OCI-M2 (cell line): Measurements from ENCODE around the gene PDE2A.
A peak's percentile ranks its signal among the peaks of the same experiment; 100 is the strongest.

ENCODE experiments used
- DNase-seq: peaks from one replicate; lab custom pipeline; 2025; ENCODE audit not compliant: unreplicated experiment; lab: John Stamatoyannopoulos, UW

Gene PDE2A

DNA sequence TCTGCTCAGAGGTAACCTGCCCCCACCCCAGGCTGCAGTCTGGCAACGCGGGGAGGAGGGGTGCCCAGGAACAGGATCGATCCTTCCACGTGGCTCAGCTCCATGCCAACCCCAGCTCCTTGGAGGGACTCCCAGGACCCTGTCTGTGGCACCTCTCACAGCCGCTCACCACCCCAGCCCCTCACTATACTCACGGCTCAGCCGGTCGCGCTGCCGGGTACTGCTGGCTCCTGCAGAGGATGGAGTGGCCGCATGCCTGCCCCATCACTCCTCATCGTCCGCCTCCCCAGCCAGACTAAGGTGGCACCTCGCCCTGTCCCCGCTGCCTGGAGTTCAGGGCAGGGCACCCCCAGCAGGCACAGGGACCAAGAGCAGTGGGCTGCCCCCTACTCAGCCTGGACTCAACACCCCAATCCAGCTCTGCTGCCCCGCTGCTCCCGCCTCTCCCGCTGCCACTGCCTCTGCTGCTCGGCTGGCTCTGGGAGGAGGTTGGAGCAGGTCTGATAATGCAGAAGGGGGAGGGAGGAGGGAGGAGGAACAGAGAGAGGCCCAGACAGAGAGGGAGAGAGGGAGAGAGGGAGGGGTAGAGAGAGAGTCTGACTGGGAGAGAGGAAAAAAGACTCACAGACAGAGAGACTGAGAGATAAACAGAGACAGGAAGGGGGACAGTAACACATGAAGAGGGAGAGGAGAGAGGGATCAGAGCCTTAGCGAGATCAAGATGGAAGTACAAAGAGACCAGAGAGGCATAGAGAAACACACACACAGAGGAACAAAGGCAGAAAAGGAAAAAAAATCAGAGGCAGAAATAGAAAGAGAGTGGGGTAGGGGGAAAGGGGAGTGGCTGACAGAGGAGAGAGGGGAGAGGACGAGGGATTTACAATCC is at the start of gene PDE2A:
Gene PDE2A, minus strand, starts transcription at position 480 of the 886 bp plus-strand sequence. Its CDS starts 215 bp downstream, at position 265.
- no peak for DNase-seq

DNA sequence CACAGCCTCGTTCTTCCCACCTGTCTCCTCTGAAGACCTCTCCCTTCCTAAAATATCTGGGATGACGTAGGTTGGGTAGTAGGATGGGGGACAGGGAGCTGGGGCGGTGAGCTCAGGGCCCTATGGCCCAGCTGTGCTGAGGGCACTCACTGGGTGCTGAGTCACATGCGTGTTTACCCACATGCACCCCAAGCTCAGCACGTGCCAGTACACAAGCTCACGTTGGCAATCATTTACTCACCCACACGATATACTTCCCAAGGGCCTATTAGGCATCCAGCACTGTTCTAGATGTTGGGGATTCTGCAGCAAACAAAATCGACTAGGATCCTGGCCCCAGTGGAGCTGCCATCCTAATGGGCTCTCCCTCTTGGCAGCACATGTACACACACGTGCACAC is 49.3 kb upstream of the PDE2A start:
- no peak for DNase-seq

DNA sequence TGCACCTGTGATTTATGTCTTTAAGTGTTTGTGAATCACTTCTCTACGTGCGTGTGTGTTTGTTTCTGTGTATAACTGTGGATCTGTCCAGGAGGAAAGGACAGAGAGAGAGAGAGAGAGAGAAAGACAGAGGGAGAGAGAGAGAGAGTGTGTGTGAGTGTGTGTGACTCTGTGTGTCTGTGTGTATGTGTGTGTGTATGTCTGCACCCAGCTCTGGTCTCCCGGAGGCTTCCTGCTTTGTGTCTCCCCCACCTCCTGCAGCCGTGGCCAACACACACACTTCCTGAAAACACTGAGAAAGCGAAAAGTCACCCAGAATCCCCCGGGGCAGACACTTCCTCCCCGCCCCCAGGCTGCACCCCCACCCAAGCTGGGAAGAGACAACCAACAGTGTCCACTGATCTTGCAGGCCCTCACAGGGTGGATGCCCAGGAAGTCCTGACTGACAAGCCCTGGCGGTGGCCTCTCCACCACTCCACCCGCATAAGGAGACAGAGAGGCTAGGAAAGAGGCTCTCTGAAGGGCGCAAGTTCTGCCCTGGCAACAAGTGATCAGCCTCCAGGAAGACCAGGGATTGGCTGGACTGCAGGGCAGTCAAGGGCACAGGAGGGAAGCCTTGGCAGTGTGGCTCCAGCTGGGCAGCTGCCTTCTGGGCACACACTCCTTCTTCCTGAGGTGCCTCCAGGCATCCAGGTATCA is 48.0 kb upstream of the PDE2A start:
- DNase-seq: peak; percentile 63

DNA sequence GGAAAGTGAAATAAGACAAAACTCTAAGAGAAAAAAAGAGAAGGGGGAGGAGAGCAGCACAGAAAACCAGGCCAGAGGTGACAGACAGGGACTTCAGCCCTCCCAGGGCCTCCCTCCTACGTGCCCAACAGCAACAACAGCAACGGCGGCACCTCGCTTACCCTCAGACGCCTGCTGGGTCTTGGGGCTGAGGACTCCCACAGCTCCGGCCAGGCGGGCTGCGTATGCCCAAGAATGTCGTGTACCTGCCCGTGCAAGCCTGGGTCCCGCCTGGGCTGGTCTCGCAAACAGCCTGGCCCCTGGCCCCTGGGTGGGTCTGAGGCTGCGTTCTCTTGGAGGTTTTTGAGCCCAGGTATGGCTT is 47.4 kb upstream of the PDE2A start:
- no peak for DNase-seq

DNA sequence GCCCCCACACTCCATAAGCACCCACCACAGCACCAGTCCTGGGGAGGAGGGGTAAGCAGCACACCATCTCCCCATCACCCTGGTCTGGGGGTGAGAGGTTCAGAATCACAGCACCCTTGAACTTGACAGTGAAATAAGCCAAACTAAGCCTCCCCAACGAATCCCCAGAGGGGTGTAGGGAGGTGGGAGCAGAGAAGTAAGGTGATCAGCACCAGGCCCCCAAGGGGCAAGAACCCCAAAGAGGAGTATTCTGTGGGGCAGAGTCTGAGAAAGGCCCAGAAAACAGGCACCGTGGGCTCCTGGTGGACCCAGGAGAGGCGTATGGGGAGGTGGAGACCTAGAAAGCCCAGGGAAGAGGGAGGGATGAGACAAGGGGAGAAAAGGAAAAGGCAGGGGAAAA is 47.1 kb upstream of the PDE2A start:
- no peak for DNase-seq

DNA sequence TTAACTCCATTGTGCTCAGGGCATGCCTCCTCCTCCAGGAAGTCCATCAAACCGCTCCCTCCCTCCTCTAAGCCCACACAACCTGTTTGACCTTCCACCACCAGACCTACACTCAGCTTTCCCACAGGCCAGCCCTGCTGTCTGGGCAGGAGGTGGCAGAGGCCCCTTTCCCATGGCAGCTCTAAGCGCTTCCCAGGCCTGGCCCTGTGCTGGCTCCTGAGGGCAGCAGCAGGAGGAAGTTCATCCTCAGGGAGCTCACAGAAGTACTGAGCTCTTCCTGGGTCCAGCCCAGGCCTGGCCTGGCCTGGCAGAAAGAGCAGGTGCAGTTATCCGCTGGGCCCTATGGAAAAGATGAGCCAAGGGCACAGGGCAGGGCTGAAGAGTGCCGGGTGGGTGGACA is 46.6 kb upstream of the PDE2A start:
- no peak for DNase-seq

DNA sequence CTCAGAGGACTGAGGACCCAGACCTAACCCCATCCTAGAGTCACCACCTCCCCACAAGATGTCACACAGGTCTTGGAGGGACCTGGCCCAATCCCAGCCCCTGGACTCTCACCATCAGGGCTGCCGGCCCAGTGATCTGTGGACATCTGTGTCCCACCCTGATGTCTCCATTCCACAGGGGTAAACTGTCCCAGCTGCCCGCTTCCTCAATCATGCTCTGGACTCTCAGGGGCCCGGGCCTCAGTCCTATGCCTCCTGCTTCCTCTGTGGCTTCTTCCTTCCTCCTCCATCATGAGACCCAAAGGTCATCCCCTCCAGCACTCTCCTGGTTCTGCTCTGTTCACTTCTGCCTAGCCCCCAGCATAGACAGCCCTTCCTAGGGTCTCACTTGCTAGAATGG is 45.8 kb upstream of the PDE2A start:
- no peak for DNase-seq

DNA sequence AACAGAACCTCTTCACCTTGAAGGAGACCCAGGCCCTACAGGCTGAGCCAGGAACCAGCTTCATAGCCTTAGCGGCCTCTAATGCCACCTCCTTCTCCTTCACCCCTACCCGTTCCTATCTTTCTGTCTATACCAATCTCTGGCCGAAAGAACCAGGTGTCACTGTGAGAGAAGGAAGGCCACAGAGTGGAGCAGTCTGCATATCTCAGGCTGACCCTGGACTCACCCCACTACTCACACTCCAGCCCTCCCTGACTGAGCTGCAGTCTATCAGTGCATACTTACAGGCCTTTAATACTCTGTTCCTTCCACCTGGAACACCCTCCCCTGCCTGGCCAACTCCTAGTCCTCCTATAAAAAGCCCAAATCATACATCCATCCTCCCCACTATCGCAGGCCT is 45.3 kb upstream of the PDE2A start:
- no peak for DNase-seq

DNA sequence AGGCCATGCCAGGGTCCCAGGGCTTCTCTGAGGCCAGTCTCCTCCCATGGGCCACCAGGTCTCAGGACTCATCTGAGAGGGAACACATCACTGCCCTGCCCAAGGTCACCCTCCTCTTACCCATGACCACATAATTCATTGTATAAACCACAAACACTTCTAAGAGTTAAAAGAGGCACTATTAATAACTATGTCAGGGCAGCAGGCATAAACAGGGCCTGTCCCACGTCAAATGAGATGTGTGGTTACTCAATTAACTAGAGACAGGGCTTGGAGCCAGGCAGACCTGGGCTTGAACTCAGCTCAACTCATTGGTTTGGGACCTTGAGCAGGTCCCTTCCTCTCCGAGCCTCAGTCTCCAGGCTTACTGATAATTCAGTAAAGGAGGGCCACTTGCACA is 44.9 kb upstream of the PDE2A start:
- no peak for DNase-seq

DNA sequence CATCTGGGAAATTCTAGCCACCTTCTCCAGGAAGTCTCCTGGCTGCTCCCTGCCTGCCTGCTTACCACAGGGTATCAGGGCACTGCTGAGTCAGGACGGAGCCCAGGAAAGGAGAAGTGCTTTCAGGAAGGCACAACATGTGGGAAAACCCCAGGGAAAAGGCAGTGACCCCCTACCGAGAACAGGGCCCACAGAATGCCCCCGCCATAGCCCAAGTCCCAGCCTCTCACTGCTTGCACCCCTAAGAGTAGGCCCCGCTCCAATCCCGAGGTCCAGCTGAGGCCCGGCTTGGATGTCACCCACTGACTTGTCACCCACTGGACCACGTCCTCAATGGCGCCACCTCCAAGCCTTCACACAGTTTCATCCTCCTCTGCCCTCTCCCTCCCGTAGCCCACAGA is 43.9 kb upstream of the PDE2A start:
- no peak for DNase-seq

DNA sequence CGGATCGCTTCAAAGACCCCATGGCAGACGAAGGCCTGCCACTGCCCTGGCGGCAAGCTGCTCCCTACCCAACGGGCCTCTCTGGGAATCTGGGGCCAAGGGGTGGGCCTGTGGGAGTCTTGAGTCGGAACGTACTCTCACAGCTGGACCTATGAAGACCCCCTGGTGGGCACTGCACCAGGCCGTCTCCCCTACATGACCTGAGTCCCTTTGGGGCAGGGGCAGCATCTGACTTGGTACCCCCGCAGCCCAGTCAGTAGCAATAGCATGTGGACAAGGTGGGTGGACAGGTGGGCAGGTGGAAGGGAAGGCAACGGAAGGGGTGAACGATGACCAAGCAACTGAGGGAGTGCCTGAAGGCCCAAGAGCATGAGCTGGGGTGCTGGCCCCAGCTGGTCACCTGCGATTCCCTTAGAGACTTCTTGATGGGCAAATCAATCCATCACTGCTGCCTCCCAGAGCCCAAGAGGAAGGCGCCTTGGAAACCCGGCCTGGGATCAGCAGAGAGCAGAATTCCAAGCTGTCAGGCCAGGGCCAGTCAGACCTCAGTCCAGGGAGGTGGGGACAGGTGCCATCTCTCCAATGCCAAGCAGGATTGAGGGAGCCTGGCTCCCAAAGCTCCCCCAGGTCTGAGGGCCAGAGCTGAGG is 42.7 kb upstream of the PDE2A start:
- no peak for DNase-seq

DNA sequence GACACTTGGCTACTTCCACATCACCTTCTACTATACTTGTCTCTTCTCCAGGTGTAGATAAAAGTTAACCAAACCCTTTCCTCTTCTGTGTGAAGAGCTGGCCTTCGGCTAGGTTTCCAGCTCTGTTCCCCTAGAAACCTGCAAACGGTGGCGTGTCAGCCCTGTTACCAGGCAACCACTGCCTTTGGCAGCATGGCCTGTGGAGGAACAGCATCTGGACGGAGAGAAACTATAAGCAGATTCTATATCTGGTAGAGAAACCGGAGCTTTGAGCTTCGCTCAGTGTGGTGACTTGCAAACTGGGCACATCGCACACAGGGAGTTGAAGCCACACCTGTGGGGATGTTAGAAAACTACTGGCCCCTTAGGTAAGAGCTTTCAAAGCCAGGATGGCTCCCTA is 42.1 kb upstream of the PDE2A start:
- DNase-seq: no peak

DNA sequence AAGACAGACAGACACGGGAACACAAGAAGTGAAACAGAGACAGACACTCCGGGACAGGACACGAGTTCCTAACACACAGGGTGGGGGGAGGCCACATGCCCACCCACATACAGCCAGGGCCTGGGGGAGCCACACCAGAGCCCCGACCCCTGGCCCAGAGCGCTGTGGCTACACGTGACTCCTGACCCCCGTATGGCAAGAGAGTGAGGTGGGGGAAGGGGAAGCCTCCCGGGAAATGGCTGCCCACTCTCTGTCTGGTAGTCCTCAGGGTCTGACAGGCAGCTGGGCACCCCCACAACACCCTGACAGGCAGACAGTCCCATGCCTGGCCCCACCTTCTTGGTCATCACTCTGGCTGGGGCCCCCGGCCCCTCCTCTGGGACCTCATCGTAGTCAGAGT is 38.6 kb upstream of the PDE2A start:
- DNase-seq: no peak

DNA sequence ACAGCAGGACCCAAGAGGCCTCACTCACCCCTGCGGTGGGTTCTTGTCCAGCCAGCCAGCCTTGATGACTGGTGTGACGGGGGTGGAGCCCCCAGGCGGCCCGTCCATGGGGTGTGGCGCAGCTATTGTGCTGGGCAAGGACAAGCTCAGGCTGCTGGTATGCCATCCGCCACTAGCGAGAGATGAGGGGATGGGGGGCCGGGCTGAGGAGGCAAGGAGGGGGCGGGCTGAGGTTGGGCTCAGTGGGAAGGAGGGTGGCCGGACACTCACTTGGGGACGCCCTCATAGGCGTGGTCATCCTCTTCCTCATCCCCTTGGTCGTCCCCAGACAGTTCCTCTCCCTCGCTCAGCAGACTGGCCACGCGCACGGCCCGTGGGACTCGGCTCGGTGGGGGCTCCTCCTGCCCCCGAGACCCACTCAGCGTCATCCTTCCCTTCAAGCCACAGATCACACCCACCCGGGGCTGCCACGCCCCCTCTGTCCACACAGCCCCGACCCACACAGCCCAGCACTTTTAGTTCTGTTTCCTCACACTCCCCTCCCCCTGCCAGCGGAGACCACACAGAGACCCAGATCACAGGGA is 38.0 kb upstream of the PDE2A start:
- DNase-seq: no peak

DNA sequence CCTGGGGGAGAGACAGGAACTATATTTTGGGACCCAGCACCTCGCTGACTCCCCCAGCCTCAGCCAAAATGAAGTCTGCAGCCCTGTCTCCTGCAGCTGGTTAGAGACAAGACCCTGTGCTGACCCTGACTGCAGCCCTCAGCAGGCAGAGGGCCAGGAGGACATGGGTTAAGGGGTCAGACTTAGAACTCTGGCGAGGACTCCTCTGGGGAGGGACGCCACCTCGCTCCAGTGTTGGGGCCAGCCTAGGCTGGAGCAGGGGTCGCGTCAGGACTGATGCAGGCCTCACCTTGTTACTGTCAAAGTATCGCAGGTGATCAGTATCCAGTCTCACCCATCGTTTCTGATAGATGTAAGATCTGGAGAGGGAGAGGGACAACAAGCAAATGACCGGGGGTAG is 36.9 kb upstream of the PDE2A start:
- no peak for DNase-seq

DNA sequence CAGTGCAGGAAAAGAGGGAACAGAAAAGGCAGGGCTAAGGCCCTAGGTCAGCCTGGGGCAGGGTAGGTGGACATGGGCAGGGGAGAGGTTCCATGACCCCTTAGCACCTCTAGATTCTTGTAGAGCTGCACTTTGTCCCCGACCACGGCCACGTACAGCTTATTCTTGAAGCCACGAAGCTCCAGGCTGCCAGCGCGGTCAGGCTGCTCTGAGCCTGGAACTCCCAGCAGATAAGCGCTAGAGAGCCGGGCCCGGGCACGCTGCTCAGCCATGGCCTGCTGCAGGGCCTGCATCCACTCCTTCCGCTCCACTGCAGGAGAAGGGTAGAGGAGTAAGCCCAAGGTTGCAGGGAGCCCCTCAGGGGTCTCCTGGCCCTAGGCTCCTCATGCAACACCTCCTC is 36.1 kb upstream of the PDE2A start:
- DNase-seq: no peak

DNA sequence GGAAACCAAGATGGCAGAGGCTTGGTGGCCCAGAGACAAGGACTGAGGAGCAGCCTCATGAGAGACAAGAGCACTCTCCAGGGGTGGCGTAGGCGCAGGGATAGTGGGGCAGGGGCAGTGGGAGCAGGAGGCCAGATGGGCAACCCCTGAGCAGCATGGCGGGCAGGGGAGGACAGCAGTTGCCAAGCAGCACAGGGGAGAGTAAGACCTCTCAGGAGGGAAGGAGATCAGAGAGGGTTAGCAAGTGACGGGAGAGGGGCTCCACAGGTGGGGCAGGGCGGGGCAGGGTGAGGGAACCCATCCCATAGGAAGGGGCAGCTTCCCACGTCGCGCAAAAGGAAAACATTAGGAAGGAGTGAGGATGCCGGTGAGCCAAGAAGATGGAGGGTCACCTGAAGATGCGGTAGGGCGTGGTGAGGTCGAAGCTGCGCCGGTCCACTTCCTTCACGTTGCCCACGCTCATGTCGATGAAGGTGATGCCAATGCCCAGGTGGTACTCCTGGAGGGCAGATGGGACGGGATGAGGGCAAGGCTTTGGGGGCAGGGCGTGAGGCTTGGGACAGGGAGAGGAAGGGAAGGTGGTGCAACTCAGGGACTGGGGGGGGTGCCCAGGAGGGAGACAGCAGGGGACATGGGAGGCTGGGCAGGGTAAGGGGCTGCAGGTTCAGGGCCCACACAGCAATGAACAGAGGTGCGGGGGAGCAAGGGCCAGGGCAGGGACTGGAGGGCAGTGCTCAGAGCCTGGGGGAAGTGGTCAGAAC is 35.4 kb upstream of the PDE2A start:
- no peak for DNase-seq

DNA sequence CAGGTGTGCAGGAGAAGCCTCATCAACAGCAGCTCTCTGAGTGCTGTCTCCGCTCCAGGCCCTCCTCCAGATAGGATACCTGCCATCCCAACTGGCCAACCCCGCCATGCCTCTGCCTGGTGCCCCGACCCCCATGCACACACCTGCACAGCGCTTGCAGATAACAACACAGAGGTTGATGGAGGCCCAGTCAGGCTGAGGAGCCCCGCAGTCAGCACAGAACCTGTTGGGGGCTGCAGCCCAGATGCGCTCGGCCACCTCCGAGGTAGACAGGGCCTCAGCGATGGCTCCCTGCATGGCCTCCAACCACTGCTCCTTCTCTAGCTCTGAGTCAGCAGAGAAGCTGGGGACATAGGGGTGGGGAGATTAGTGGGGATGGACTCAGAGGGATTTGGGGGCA is 32.8 kb upstream of the PDE2A start:
- DNase-seq: no peak

DNA sequence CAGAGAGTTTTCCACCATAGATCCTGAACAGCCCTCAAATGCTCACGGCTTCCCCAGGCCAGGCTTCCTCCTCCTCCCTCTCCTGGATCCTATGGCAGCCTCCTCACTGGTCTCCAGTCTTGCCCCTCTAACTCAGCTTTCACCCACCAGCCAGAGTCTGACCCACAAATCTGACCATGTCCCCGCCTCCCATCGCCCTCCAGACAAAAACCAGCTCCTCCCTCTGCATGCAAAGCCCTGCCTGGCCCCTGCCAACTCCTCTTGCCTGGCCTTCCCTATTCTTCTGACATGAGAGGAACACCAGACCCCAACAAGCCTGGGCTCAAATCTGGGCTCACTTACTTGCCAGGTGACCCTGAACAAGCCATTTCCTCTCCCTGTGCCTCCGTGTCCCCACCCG is 32.4 kb upstream of the PDE2A start:
- no peak for DNase-seq

DNA sequence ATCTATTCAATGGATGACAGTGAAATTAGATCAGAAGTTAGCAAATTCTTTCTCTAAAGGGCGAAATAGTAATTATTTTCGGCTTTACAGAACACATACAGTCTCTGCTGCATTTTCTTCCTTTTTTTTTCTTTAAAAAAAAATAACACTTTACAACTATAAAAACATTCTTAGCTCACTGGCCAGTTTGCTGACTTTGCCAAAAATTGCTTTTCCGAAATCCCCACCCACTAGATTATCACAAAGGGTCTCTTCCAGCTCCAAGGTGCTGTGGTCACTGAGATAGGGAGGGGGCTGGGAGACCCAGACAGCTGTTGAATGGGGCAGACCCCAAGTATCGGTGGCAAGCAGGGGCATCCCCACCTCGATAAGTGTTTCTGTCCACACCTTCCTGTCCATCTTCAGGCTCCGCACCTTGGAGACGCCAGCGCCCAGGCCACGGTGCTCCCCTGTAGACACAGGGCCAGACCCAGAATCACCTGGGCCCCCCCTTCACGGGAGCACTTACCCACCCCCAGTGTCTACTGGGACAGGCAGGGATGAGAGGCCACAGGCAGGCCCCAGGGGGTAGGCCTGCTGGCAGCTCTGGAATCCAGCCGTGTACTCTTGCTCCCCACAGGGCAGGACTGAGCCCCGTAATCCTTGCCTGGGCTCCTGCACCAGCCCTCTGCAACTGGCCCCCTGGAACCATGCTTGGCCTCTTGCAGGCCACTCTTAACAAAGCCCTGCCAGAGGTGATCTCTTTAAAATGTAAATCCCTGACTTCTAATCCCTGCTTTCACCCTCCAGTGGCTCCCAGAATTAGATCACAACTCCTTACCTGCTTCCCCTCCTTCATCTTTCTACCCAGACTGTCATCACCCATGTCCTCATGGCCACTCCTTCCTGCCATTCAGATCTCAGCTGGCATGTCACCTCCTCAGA is 31.5 kb upstream of the PDE2A start:
- DNase-seq: no peak
